Left hindlimb (tissue), 1 donor: ENCODE results near the gene KLF6.

ENCODE experiments used
- DNase-seq: peaks from one replicate; pipeline ENCODE4 v3.0.0-alpha.2; 2018

KLF6 gene

GRCh38 chr10:3784510-3785250, at the start of gene KLF6:
KLF6 (minus strand) TSS chr10:3785209; CDS start chr10:3785014, 195 bp downstream.
- DNase-seq, result peak; percentile 74

- DNase-seq, result no peak
Observed at GRCh38 chr10:3834404-3834803, 49.4 kb upstream of the KLF6 start.

GRCh38 chr10:3833046-3833445, 48.0 kb upstream of the KLF6 start:
- no peak for DNase-seq

GRCh38 chr10:3832022-3832786, 47.2 kb upstream of the KLF6 start:
- DNase-seq, result no peak

GRCh38 chr10:3831608-3832007, 46.6 kb upstream of the KLF6 start:
- no peak for DNase-seq

GRCh38 chr10:3830946-3831345, 45.9 kb upstream of the KLF6 start:
- DNase-seq, result no peak

- DNase-seq, result no peak
Observed at GRCh38 chr10:3829156-3830050, 44.4 kb upstream of the KLF6 start.

GRCh38 chr10:3828404-3829155, 43.6 kb upstream of the KLF6 start:
- DNase-seq, result no peak

GRCh38 chr10:3827768-3828403, 42.9 kb upstream of the KLF6 start:
- DNase-seq, result no peak

GRCh38 chr10:3827266-3827665, 42.3 kb upstream of the KLF6 start:
- no peak for DNase-seq

GRCh38 chr10:3825862-3826351, 40.9 kb upstream of the KLF6 start:
- no peak for DNase-seq

GRCh38 chr10:3825244-3825643, 40.2 kb upstream of the KLF6 start:
- DNase-seq, result no peak

- DNase-seq, result no peak
Observed at GRCh38 chr10:3822541-3823330, 37.7 kb upstream of the KLF6 start.

GRCh38 chr10:3820255-3820654, 35.2 kb upstream of the KLF6 start:
- DNase-seq, result no peak

- DNase-seq, result no peak
Observed at GRCh38 chr10:3816995-3817394, 32.0 kb upstream of the KLF6 start.

GRCh38 chr10:3814838-3815220, 29.8 kb upstream of the KLF6 start:
- no peak for DNase-seq

- DNase-seq, result no peak
Observed at GRCh38 chr10:3813986-3814837, 29.2 kb upstream of the KLF6 start.

- DNase-seq, result no peak
Observed at GRCh38 chr10:3813267-3813666, 28.3 kb upstream of the KLF6 start.

GRCh38 chr10:3812141-3812540, 27.1 kb upstream of the KLF6 start:
- no peak for DNase-seq

- peak; percentile 46 for DNase-seq
Observed at GRCh38 chr10:3811291-3811870, 26.4 kb upstream of the KLF6 start.
